Fibroblast of upper back skin (primary cell): Measurements from ENCODE around the gene TMEM132C.
"Not testable (repeated sequence)": the region's sequence is repeated elsewhere in the genome, so short reads cannot be mapped to it uniquely, and the experiment has no call there.

Source experiments
- DNase-seq: peaks from one replicate; pipeline ENCODE4 v3.0.0-alpha.2; 2013

Gene TMEM132C

DNA sequence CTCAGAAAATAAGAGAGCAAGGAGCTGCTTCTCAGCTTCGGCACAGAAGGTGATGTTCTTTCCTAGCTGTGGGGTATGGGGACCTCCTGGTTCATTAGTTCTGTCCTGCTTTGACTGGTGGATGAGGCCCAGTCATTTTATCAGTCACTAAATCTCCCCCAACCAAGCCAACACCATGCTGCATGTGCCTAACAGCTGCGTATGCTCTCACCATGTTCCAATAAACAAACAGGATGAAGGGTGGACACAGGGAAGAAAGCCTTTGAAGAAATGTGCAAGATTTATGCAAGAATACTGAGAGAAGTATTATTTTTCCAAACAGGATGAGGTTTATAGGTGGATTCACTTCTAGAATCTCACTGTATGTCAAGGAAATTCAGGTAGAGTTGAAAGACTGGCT, 156.2 kb downstream of the TMEM132C start:
- DNase-seq = no peak

DNA sequence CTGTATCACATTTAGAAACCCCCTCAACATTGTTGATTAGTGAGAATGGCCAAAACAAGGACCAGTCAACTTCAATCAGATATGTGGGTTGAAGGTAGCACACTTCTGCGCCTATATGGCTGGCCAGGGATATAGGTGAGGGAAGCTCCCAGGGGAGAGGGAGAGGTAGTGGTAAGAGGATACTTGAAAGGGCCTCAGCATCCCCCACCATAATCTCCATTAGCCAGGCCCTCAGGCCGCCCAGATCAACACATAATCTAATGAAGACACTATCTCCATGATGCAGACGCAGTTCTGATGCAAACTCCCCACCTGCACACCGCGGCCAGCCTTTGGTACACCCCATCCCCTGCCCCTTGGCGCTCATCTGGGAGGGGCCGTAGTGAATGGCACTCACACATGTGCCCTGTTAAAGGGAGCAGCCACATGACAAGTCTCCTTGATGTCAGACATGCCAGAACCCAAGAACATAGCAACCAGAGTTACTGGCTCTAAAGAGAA, 158.0 kb downstream of the TMEM132C start:
- no peak for DNase-seq

DNA sequence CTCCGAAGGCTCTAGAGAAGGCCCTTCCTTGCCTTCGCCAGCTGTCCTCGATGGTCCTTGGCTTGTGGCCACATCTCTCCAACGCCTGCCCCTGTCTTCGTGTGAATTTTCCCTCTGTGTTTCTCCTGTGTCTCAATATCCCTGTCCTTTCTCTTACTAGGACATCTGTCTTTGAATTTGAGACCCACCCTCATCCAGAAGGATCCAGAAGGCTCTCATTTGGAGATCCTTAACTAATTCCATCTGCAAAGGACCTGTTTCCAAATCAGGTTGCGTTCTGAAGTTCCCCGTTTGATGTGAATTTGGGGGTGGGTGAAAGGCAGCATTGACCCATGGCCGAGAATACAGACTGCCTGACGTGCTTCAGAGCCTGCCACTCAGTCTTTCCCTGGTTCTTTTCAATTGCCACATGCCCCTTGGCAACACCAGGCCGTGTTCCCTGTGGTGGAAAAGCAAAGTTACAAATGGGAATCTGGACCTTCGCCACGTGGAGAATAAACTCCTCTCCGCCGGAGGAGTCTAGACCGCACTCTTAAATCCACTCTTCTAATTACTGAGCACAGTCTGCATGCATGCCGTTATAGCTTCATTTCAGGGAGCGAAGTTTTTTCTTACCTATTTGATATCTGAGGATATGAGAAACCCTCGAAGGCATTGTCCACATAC, 158.8 kb downstream of the TMEM132C start:
- no peak for DNase-seq

DNA sequence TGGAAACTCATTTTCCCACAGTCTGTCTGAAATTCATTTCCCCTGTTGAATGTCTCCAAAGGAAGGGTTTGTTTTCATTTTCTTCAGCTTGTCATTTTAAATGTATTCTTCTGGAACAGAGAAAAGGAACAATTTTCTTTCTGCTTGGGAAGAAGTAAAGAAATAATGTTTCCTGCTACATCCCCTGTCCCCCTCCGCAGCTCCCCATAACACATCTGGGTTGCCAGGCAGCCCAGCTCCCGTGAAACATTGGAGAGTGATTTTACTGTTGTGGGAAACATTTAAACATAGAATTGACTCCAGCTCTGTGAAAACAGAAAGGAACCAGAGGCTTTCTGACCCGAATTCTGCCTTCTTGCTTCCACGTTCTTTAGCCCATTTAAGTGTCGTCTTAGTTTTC, 159.5 kb downstream of the TMEM132C start:
- DNase-seq = no peak

DNA sequence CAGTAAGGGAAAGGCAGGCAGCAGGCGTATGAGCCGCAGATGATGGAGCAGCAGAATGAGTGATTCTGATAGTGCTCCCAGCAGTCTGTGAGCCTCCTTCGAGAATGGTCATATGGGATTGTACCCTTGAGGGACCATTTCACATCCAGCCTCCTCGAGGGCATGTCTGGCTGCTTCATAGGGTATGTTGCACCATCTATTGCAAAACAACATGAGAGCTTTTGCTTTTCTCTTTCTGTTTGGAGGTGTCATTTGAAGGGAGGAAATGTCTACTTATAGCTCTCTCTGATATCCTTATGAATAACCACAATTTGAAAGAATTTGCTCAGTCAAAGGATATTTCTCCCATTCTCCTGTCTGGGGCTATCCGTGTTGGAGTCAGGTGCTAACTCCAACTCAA, 172.8 kb downstream of the TMEM132C start:
- no peak for DNase-seq

DNA sequence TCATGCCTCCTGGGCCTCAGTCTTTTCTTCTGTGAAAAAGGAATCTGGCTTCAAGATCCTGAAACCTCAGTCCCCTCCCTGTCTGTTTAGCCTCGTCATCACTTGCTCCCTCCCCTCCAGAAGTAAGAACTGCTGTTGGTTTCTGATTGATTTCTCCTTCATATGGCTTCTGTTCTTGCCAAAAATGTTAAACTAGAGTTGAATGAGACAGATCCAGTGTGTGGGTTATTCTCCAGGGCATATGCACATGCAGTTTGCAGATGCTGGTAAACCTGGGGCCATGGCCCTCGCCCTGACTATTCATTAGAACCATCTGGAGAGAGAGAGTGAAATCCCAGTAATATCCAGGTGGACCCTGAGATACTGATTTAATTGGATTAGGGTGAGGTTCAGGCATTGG, 175.1 kb downstream of the TMEM132C start:
- DNase-seq = no peak

DNA sequence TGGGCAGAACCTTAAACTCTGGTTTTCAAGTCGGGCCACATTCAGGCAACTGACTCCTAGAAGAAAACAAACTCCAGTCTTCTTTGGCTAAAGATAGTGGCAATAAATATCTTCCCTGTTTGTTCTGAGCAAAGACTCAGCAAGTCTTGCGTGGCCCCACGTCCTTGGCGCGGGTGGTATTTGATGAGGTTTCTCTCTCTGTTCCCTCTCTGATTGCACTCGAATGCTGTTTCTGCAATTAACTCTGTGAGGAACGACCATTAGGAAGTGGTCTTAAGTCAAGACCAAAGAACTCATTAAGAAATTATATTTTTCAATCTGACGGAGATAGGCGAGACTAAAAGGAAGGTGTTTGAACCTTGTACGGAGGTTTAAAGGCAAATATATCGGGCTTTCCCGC, 177.6 kb downstream of the TMEM132C start:
- no peak for DNase-seq

DNA sequence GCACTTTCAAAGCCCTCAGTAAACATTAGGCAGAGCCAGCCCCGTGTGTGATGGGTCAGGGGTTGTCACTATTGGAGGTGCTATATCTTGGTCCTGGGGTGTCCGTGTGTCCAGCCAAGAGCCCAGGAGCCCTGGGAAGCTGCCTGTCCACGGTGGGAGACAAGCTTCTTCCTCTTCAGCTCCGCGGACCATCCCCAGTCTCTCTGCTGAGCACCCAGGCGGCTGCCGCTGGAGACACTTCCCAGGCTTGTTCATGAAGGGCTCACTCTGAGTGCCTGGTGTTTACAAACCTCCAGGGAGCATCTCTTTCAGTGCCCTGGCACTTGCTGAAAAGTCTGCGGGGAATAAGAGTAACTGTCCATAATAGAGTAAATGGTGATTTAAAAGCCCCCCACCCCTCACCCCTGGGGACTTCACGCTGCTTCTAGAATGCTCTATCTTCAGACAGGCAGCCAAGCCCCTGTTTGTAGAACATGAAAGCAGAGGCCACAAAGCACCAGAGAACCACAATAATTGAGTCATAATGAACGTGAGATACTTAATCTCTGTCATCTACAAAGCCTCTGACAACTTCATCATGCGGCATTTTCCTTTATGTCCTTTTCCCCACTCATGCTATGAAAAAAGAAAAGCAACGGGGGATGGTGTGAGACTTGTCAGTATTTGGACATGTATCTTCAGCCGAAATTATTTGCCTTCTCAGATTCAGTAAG, 178.6 kb downstream of the TMEM132C start:
- DNase-seq = no peak

DNA sequence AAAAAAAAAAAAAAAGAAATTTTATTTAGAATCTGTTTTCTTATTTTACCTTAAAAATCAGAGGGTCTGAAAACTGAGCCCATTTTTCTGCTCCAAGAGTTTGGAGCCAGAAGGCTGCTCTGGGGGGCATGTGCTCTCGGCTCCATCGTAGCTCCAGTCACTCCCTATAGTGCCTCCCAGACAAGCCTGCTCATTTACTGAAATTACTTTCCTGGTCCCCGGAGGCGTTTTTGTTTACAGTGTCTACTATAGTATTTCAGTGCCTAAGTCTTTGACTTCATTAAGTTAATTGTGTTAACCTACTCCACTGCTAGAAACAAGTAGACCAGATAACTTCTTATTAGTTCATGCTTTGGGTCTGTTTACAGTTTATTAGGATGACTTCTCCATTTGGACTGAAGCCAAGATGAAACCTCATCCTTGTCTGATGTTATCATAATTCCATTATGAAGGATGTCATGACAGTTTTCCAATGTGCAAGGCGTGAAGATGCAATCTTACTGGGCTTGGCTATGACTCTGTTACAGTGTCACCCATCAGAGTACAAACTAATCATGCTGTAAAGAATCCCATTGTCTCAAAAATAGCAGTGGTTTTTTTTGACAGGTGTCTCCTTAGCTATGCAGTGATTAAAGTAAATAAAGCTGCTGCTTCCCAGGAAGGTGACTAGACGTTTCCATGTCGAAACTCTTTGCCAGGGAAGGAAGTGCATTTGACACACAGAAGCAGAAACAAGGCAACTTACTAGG, 182.3 kb downstream of the TMEM132C start:
- DNase-seq = no peak

DNA sequence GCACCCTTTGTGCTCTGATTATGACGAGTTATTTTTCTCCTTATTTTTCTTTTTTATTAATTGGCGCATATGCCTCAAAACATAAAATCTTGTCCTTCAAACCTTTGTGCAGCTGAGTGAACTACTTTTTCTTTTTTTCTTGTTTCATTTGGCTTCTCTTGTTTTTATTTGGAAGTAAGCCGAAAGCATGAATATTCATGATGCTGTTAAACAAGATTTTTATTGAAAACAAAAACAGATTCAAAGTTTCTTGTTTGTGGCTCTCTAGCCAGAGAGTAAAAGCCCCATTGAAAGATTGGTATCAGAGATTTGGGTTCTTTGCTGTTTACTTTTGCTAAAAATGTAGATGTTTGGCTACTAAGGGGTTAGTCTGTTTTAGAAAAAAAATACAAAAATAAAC, 183.8 kb downstream of the TMEM132C start:
- no peak for DNase-seq

DNA sequence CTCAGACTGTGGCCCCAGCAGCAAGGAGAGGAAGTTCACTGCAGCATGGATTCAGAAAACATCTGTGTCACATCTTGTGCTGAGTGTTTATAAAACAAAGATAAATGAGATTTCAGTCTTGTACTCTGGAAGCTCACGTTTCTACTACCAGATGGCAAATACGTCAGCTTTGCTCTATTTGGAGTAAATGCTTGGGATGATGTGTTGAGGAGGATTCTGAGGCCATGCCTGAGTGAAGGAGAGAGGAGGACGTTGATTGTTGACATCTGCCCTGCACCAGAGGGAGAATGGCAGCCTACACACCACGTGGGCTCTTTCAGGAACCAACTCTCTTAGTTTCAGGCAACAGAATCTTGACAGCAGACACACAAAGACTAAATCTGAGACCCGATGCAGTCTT, 188.9 kb downstream of the TMEM132C start:
- no peak for DNase-seq

DNA sequence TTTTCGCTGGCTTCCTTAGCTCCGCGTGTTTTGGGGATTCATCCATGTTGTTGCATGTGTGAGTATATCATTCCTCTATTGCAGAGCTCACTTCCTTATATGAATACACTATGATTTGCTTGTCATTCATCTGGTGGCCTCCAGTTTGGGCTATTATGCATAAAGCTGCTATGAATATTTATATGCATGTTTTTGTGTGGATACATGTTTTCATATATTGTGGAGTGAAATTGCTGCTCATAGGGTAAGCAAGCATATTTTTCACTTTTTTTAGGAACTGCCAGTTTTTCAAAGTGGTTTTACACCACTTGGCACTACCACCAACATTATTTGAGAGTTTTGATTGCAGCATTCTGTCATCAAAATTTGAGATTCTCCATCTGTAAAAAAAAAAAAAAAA, 190.0 kb downstream of the TMEM132C start:
- no peak for DNase-seq

DNA sequence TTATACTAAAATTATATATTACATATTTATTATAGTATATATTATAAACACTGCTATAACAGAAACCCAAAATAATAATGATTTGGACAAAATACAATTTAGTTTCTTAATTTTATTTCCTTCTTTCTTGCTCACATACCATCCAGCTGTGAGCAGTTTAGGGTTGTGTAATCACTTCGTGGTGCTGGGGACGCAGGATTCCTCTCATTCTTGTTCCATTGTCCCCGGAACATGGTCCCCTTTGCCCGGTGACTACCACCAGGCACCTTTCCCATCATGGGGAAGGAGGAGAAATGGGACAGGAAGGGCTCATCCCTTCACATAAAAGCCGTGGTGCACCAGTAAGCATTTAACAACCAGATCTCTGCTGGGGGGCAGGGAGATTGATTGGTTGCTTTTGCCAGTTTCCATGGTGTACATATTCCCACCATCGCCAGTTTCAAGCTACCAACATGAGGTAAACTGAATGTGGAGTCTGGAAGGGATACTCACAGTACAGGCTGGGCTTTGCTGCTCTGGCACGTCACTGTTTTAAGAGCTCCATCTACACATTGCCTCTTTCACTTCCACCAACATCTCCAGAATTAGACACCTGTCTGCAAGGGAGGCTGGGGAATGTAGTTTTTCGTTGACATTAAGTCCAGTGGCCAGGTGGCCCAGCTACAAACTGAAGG, 191.5 kb downstream of the TMEM132C start:
- no peak for DNase-seq

DNA sequence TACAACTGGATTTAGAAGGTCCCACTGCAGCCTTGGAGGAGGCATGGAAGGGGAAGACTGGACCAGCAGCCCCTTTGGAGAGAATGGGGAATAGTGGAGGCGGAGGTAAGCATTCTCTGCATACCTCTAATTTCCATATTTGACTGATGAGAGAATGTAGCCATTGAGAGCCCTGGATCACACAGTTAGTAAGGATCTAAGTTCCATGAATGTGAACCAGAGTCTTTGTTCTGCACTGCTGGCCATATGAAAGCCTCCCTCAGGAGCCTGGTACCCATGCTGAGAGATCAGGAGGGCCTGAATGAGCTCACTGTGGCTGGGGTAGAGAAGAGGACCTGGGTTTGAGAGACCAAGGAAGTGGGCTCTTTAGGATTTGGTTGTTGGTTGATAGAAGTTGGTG, 192.1 kb downstream of the TMEM132C start:
- no peak for DNase-seq

DNA sequence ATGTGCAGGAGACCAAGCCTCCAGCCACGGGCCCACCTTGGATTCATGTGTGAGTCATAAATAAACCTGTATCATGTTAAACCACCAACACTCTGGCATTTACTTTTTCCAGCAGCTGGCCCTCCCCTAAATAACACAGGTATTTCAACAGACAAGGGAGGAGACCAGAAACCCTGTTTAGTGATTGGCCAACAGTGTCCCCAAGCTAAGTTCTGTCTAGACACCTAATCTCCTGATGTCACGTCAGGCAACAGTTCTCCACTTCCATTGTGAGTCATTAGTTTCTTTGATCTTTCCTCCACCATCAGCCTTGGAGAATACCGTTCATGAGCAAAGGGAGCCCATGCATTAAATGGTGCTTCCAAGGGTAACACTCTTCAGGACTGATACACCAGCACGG, 196.9 kb downstream of the TMEM132C start:
- DNase-seq = no peak

DNA sequence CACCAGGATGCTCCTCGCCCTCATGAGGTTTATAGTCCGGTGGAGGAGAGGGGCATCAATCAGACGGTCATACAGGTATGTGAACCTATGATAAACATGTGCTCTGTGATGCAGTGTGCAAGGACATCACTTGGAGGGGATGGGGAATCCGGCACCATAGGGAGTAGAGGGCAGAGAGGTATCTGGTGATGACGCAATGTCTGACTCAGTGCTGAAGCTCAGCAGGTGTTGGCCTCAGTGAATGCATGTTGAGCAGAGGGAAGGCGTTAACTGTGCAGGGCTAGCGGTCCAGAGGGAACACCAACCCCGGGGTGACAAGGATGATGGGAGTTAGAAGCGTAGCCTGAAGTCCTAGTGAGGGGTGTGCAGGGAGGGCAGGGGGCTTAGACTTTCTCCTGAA, 200.9 kb downstream of the TMEM132C start:
- DNase-seq = no peak

DNA sequence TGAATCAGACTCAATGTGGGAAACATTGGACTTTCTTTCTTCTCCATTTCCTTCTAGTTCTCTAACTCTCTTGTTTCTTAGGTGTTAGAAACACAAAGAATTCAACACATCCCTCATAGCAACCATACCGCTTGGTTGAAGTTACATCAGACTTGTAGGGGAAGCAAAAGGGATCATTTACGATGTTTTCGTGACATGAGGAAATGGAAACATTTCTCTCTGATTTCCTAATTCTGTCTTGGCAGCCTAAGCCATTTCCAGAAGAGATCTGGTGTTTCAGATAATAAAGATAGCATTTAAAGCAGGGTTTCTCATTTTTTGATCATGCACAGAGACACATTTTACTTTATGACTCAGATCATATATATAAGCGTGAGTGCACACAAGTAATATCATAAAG, 202.0 kb downstream of the TMEM132C start:
- DNase-seq = no peak

DNA sequence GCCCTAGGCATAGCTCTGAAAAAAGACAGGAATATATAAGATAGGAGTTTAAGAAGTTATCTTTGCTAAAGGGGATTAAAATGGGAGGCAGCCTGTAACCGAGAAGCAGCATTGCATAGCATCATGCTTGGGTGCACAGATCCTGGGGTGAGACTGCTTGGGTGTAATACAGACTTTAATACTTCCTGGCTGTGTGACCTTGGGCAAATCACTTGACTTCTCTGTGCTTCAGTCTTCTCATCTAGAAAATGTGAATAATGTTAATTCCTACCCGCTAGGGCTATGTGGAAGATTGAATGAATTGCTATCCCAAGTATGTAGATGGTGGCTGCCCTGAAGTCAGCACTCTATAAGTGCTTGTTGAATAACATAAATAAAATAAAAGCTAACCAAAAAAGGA, 204.5 kb downstream of the TMEM132C start:
- DNase-seq = no peak

DNA sequence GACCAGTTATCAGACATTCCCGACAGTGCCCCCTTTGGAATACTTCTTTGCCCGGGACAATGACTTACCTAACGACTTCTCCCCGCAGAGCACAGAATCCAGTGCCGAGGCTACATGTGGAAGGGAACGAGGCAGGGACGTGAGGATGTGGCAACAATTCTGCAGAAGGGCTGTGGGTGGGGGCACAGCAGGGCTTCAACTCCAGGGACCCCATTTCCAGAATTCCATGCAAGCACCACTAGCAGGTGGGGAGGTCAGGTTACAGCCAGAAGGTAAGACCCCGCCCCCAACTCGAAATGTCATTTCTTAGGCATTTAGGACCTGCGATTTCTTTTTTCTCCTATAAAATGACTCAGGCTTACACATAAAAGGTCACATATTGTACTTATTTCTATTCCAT, 207.9 kb downstream of the TMEM132C start:
- no peak for DNase-seq

DNA sequence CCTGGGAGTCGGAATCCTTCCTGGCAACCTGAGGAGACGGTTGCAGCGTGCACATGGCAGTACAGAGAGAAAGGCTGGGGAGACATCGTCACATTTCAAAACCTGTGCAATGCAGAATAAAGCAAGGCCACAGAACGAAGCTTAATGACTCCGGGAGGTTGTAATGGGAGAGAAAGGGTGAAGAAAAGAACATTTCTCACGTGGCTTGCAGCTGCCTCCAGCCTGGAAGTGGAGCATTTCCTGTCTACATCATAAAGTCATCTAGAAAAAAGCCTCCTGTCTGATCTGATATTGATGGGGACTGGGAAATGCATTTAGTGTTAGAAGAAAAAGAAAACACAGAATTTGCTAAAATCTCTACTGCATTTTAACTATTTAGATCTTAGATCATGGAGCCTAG, 209.3 kb downstream of the TMEM132C start:
- DNase-seq = no peak

DNA sequence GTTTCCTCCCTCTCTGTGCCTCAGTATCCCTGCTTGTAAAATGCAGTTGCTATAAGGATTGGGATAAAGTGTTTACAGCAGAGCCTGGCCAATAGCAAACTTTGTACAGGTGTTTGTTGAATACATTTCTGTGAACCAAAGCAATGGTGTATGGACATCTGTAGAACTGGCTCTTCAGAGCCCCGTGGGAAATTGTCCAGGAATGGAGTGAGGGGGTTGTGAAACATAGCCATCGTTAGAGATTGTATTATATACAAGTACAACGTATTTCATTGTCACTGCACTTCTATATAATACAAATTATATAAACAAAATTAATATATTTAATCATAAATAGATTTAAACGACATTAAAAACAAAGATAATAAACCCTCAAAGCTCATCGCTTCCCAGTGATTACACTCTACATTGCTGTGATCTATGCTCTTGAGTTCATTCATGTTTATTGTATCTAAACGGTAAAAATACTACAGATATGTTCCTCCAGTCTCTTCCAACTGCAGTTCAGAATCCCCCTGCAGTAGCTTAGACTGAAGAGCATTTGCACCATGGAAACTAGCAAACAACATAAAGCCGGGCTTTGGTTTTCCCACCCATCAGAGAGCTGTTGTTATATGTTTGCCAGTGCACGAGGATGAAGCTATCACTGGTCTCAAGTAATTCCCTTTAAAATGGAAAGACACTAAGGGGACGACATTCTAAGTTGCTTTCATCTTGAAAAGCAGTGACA, 216.7 kb downstream of the TMEM132C start:
- no peak for DNase-seq

DNA sequence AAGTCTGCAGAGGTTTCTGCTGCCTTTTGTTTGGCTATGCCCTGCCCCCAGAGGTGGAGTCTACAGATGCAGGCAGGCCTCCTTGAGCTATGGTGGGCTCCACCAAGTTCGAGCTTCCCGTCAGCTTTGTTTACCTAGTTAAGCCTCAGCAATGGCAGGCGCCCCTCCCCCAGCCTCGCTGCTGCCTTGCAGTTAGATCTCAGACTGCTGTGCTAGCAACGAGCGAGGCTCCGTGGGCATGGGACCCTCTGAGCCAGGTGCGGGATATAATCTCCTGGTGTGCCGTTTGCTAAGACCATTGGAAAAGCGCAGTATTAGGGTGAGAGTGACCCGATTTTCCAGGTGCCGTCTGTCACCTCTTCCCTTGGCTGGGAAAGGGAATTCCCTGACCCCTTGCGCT, 230.4 kb downstream of the TMEM132C start:
- not testable (repeated sequence) for DNase-seq

DNA sequence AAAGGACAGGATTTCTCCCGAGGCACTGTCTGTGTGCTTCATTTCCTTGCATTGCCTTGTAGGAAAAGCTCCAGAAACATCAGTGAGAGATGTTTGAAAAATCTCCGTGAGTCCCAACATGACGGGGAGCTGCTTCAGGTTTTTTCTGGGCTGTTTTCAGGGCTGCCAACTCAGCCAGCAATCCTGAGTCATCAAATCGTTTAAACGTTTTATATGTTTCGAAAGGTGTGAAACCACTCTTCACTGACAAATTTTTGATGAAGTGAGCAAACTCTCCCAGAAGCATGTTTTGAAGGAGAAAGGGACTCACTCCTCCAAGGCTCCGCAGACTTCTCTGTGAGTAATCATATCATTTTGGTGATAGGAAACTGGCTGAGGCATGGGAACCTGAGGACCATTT, 240.5 kb downstream of the TMEM132C start:
- no peak for DNase-seq
